Activated B cell treated with CpG ODN at 0.5 μM for 24 hours (primary cell): Measurements from ENCODE around the gene RTL10. TPM values are rescaled to one million over a fixed set of nuclear protein-coding genes. Genes with fewer than 3 reads are reported as not detected.
"Not testable (repeated sequence)": the region's sequence is repeated elsewhere in the genome, so short reads cannot be mapped to it uniquely, and the experiment has no call there.

Experiments
- ATAC-seq: fragments of 200-7000 bp; cut with Tn5 transposase; one replicate; pipeline ENCODE4 v1.10.0; 2021; ENCODE audit warnings: low read depth, mild to moderate bottlenecking, moderate library complexity
- CTCF ChIA-PET: fragments of 350-600 bp; sonication (Branson Sonifier 250); formaldehyde crosslinking; loops from one replicate; lab custom pipeline; 2021; ENCODE audit warnings: antibody characterized with exemption; lab: Charles Lee
- POLR2A ChIA-PET: fragments of 350-600 bp; sonication (Branson Sonifier 250); formaldehyde crosslinking; loops from one replicate; lab custom pipeline; 2021; ENCODE audit warnings: antibody characterized with exemption; lab: Charles Lee
- DNase-seq: peaks from one replicate; pipeline ENCODE4 v3.0.0; 2022
- H3K27ac Mint-ChIP-seq: one replicate; pipeline ENCODE4 v1.8.0; 2020; ENCODE audit warnings: mixed read lengths
- H3K27me3 Mint-ChIP-seq: one replicate; pipeline ENCODE4 v1.8.0; 2021; ENCODE audit warnings: mixed read lengths
- H3K36me3 Mint-ChIP-seq: one replicate; pipeline ENCODE4 v1.8.0; 2021; ENCODE audit warnings: low read depth, mixed read lengths
- H3K4me1 Mint-ChIP-seq: one replicate; pipeline ENCODE4 v1.8.0; 2021; ENCODE audit warnings: mixed read lengths
- H3K4me3 Mint-ChIP-seq: one replicate; pipeline ENCODE4 v1.8.0; 2020; ENCODE audit warnings: mild to moderate bottlenecking, mixed read lengths
- H3K9me3 Mint-ChIP-seq: one replicate; pipeline ENCODE4 v1.8.0; 2020; ENCODE audit warnings: mixed read lengths
- intact Hi-C: fragments of 100-400 bp; cut with micrococcal nuclease; formaldehyde crosslinking; loops from one replicate; pipeline ENCODE4 v1.15.1; 2024
- total RNA-seq: library from RNA; stranded (reverse); gene quantifications from 2 replicates; pipeline ENCODE4 v1.2.3, GENCODE V29; 2022
- TF ChIP-seq, protein P1 (sequence below): fragments of 200-600 bp; IDR thresholded peaks from one replicate; pipeline ENCODE4 v1.8.0; 2022; ENCODE audit warnings: antibody characterized with exemption, mild to moderate bottlenecking

RTL10 gene
- total RNA-seq, 1 donor from 2014 or later = 12.1 TPM

DNA sequence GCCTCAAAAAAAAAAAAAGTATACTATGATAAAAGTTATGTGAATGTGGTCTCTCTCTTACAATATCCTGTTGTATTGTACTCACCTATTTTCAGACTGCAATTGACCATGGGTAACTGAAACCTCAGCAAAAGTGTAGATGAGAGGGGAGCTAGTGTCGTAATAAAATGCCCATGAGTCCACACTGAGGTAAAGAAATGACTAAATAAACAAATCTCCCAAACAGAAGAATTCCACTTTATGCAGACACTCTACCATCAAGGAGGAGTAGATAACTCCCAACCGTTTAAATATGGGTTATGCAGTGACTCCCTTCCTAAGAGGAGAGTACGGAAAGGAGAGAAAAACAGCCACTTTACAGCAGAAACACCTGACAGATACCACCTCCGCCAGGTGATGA is 14.6 kb downstream of the RTL10 start:
- Mint-ChIP-seq H3K4me3 (no peak overlapping the region), H3K27ac (no peak overlapping the region), H3K9me3 (no peaks in the 10 kb centered on the region), H3K4me1 (peaks cover 15% of the 10 kb centered on the region), H3K36me3 (no peaks in the 10 kb centered on the region), H3K27me3 (no peaks in the 10 kb centered on the region)
- intact Hi-C loops = no loop called here
- ChIA-PET CTCF (no interaction called here), POLR2A (no interaction called here)
- ATAC-seq (no peak), DNase-seq (no peak)
- TF ChIP-seq, protein P1, sequence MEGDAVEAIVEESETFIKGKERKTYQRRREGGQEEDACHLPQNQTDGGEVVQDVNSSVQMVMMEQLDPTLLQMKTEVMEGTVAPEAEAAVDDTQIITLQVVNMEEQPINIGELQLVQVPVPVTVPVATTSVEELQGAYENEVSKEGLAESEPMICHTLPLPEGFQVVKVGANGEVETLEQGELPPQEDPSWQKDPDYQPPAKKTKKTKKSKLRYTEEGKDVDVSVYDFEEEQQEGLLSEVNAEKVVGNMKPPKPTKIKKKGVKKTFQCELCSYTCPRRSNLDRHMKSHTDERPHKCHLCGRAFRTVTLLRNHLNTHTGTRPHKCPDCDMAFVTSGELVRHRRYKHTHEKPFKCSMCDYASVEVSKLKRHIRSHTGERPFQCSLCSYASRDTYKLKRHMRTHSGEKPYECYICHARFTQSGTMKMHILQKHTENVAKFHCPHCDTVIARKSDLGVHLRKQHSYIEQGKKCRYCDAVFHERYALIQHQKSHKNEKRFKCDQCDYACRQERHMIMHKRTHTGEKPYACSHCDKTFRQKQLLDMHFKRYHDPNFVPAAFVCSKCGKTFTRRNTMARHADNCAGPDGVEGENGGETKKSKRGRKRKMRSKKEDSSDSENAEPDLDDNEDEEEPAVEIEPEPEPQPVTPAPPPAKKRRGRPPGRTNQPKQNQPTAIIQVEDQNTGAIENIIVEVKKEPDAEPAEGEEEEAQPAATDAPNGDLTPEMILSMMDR = no peak

DNA sequence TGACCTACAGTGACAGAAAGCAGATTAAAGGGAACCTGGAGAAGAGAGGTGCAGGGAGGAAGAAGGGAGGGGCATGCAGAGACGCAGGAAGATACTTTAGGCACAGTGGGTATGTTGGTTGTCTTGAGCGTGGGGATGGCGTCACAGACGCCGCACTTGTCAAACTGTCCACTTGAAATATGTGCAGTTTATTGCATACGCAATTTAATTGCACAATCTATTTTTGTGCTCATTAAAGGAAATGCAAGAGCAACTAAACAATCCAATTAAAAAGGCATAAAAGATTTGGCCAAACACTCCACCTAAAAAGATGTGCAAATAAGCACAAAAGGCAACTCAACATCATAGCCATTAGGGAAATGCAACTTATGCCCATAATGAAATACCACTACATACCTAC is 16.8 kb downstream of the RTL10 start:
- Mint-ChIP-seq H3K4me3 (no peak overlapping the region), H3K27ac (no peak overlapping the region), H3K9me3 (no peaks in the 10 kb centered on the region), H3K36me3 (no peaks in the 10 kb centered on the region), H3K4me1 (peaks cover 3% of the 10 kb centered on the region), H3K27me3 (no peaks in the 10 kb centered on the region)
- TF ChIP-seq, protein P1 = no peak
- DNase-seq = no peak
- intact Hi-C loops = no loop called here
- ChIA-PET CTCF (no interaction called here), POLR2A (no interaction called here)
- ATAC-seq = no peak

DNA sequence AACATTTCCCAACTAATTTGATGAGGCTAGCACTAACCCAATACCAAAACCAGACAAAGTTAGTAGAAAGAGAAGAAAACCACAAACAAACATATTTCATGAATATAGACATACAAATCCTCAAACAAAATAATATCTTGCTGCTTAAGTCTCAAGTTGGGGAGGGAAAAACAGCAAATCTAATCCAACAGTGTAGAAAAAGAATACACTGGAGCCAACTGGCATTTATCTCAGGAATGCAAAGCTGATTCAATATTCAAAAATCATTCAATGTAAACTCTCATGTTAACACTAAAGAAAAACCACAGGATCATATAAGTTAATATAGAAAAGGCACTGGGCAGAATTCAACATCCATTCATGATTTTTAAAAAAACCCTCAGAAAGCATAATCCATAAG is 18.2 kb downstream of the RTL10 start:
- DNase-seq (no peak), ATAC-seq (no peak)
- CTCF ChIA-PET = no interaction called here
- Mint-ChIP-seq H3K27me3 (no peaks in the 10 kb centered on the region), H3K27ac (no peak overlapping the region), H3K4me3 (no peak overlapping the region), H3K9me3 (no peaks in the 10 kb centered on the region), H3K4me1 (peaks cover 8% of the 10 kb centered on the region), H3K36me3 (no peaks in the 10 kb centered on the region)
- TF ChIP-seq, protein P1 = no peak
- intact Hi-C loops = no loop called here
- POLR2A ChIA-PET = no interaction called here

DNA sequence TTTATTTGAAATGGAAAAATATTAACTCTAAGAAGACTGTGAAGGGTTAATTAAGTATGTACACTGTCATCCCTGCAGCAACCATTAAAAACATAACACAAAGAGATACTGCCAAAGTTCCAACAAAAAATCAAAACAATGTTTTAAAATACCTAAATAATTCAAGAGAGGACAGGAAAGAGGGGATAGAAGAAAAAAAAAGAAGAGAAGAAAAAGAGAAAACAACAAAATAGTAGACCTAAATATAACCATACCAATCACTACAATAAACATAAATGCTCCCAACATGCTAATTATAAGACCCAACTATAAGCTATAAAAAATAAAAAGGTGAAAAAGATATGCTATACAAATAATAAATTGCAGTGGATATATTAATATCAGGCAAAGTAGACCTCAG is 20.1 kb downstream of the RTL10 start:
- intact Hi-C loops = no loop called here
- CTCF ChIA-PET = no interaction called here
- no peaks in the 10 kb centered on the region for H3K36me3 Mint-ChIP-seq

DNA sequence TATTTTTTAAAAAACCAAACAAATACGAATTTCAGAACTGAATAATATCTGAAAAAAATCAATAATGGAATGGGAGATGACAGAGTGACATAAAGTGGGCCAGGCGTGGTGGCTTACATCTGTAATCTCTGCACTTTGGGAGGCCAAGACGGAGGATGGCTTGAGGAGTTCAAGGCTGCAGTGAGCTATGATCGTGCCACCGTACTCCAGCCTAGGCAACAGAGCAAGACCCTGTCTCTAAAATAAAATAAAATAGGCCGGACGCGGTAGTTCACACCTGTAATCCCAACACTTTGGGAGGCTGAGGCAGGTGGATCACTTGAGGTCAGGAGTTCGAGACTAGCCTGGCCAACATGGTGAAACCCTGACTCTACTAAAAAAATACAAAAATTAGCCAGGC is 21.3 kb downstream of the RTL10 start:
- H3K36me3 Mint-ChIP-seq, H3K9me3 Mint-ChIP-seq, H3K27ac Mint-ChIP-seq, POLR2A ChIA-PET, CTCF ChIA-PET, H3K4me3 Mint-ChIP-seq, H3K4me1 Mint-ChIP-seq, intact Hi-C loops, ATAC-seq, H3K27me3 Mint-ChIP-seq, DNase-seq: not testable (repeated sequence)

More for the DNA sequence above, 20.1 kb downstream of the RTL10 start:
- no peak overlapping the region for H3K4me3 Mint-ChIP-seq
- H3K27ac Mint-ChIP-seq = no peak overlapping the region
- DNase-seq = no peak
- TF ChIP-seq, protein P1 = no peak
- peaks cover 8% of the 10 kb centered on the region for H3K4me1 Mint-ChIP-seq
- H3K27me3 Mint-ChIP-seq = no peaks in the 10 kb centered on the region
- ATAC-seq = no peak
- H3K9me3 Mint-ChIP-seq = no peaks in the 10 kb centered on the region
- POLR2A ChIA-PET = no interaction called here

DNA sequence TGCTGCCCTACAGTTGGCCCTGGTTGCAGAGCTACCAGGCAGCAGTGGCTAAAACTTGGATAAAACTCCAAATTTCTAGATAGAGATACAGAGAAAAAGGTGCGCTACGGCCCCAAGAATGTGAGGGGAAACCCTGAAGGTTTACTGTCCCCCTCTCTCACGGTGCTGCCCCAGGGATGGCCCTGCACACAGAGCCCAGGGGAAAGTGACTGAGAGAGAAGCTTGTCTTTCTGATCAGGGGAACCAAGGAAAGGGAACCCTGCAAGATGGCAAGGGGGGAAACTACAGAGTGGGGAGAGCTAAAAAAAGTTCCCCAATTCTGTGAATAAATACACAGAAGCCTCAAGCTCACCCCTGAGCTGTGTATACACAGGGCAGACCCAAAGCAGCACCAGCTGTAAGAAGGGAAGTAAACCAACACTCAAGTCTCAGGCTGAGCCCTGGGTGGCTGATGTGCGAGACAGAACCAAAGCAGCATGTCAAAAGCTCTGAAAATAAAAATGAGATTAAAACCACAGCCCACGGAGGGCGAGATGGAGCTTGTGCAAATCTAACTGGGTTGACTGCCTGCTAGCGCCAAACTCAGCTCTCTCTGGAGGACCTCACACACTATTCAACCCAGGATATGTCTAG is 22.1 kb downstream of the RTL10 start:
- H3K4me1 Mint-ChIP-seq = peaks cover 8% of the 10 kb centered on the region
- H3K36me3 Mint-ChIP-seq = no peaks in the 10 kb centered on the region
- H3K27ac Mint-ChIP-seq = no peak overlapping the region
- intact Hi-C loops = no loop called here
- H3K27me3 Mint-ChIP-seq = no peaks in the 10 kb centered on the region
- DNase-seq = peak; percentile 3
- no peaks in the 10 kb centered on the region for H3K9me3 Mint-ChIP-seq
- H3K4me3 Mint-ChIP-seq = no peak overlapping the region
- peak; percentile 37 for ATAC-seq
- POLR2A ChIA-PET = no interaction called here
- CTCF ChIA-PET = no interaction called here
- TF ChIP-seq, protein P1 = no peak

DNA sequence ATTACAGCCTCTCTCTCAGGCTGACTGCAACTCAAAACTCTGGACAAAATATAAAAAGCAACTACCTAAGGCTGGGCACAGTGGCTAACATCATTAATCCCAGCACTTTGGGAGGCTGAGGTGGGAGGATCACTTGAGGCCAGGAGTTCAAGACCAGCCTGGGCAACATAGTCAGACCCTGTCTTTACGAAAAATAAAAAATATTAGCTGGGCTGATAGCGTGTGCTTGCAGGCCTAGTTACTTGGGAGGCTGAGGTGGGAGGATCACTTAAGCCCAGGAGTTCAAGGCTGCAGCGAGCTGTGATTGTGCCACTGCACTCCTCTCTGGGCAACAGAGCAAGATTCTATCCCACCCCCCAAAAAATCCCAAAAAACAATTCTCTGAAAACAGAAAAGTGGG is 22.7 kb downstream of the RTL10 start:
- H3K4me3 Mint-ChIP-seq, H3K27ac Mint-ChIP-seq, DNase-seq, POLR2A ChIA-PET, H3K27me3 Mint-ChIP-seq, H3K4me1 Mint-ChIP-seq, CTCF ChIA-PET, intact Hi-C loops, H3K36me3 Mint-ChIP-seq, ATAC-seq, H3K9me3 Mint-ChIP-seq: not testable (repeated sequence)
